Upper lobe of right lung (tissue), 1 donor: ENCODE measurements around the gene HS6ST1. TPM values are rescaled to one million over a fixed set of nuclear protein-coding genes. Genes with fewer than 3 reads are reported as not detected.

Source experiments
- ATAC-seq: fragments of 200-7000 bp; cut with Tn5 transposase; one replicate; pipeline ENCODE4 v1.9.1; 2020; ENCODE audit warnings: mild to moderate bottlenecking, moderate library complexity
- DNase-seq: peaks from one replicate; pipeline ENCODE4 v3.0.0-alpha.2; 2020
- H3K27ac ChIP-seq: fragments of 200-600 bp; one replicate; pipeline ENCODE4 v1.8.0; 2022
- H3K27me3 ChIP-seq: fragments of 200-600 bp; one replicate; pipeline ENCODE4 v1.8.0; 2022; ENCODE audit warnings: mild to moderate bottlenecking
- H3K36me3 ChIP-seq: fragments of 200-600 bp; one replicate; pipeline ENCODE4 v1.8.0; 2022
- H3K4me1 ChIP-seq: fragments of 200-600 bp; one replicate; pipeline ENCODE4 v1.8.0; 2022
- H3K4me3 ChIP-seq: fragments of 200-600 bp; one replicate; pipeline ENCODE4 v1.8.0; 2022; ENCODE audit warnings: mild to moderate bottlenecking
- H3K9me3 ChIP-seq: fragments of 200-600 bp; one replicate; pipeline ENCODE4 v1.8.0; 2022
- CTCF ChIP-seq: fragments of 200-600 bp; IDR thresholded peaks from one replicate; pipeline ENCODE4 v1.8.0; 2022; ENCODE audit warnings: antibody characterized with exemption
- intact Hi-C: fragments of 100-400 bp; cut with DNase I; formaldehyde crosslinking; loops from one replicate; pipeline ENCODE4 v1.11.0; 2022
- total RNA-seq: library from RNA; stranded (reverse); fragmentation: NEBNext Ultra II Directional; extraction: Animal tissue kit (Norgen Biotek cat#: 25700); gene quantifications from one replicate; pipeline ENCODE4 v1.2.1, GENCODE V29; 2021
- donor health status: DM: no; HTN: yes; CAD: no; lungs with severe emphysema.

Gene HS6ST1
- total RNA-seq, 1 donor from 2014 or later, result 33.2 TPM

DNA sequence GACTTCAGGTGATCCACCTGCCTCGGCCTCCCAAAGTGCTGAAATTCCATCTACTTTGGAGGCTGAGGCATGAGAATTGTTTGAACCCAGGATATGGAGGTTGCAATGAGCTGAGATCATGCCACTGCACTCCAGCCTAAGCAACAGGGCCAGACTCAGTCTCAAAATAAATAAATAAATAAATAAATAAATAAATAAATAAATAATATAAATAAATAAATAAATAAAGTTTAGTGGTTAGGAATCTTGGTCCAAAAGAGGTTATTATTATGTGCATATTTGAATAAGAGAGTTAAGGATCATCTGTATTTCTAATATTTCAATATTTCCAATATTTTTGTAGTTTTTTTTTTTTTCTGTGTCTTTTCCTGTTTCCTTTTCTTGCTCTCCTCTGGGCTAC lies 90.8 kb downstream of the HS6ST1 start:
- Histone ChIP-seq H3K9me3 (no peaks in the 10 kb centered on the region), H3K27ac (no peak overlapping the region), H3K4me3 (no peak overlapping the region), H3K36me3 (no peaks in the 10 kb centered on the region), H3K27me3 (peaks cover 6% of the 10 kb centered on the region), H3K4me1 (no peaks in the 10 kb centered on the region)
- DNase-seq (no peak), ATAC-seq (no peak)
- TF ChIP-seq CTCF, result no peak
- intact Hi-C loops, result no loop called here

GRCh38 chr2:128219891-128220290 lies 98.8 kb downstream of the HS6ST1 start:
- TF ChIP-seq CTCF, result no peak
- intact Hi-C loops, result no loop called here
- Histone ChIP-seq H3K27me3 (no peaks in the 10 kb centered on the region), H3K27ac (no peak overlapping the region), H3K4me1 (no peaks in the 10 kb centered on the region), H3K36me3 (no peaks in the 10 kb centered on the region), H3K4me3 (no peak overlapping the region), H3K9me3 (no peaks in the 10 kb centered on the region)
- ATAC-seq (no peak), DNase-seq (peak; percentile 30)

- Histone ChIP-seq H3K4me3 (no peak overlapping the region), H3K27me3 (no peaks in the 10 kb centered on the region), H3K36me3 (no peaks in the 10 kb centered on the region), H3K9me3 (no peaks in the 10 kb centered on the region), H3K4me1 (no peaks in the 10 kb centered on the region), H3K27ac (no peak overlapping the region)
- DNase-seq (peak; percentile 27), ATAC-seq (peak; percentile 39)
- intact Hi-C loops, result no loop called here
- no peak for TF ChIP-seq CTCF
Measured at GRCh38 chr2:128217671-128218070, 101.0 kb downstream of the HS6ST1 start.

DNA sequence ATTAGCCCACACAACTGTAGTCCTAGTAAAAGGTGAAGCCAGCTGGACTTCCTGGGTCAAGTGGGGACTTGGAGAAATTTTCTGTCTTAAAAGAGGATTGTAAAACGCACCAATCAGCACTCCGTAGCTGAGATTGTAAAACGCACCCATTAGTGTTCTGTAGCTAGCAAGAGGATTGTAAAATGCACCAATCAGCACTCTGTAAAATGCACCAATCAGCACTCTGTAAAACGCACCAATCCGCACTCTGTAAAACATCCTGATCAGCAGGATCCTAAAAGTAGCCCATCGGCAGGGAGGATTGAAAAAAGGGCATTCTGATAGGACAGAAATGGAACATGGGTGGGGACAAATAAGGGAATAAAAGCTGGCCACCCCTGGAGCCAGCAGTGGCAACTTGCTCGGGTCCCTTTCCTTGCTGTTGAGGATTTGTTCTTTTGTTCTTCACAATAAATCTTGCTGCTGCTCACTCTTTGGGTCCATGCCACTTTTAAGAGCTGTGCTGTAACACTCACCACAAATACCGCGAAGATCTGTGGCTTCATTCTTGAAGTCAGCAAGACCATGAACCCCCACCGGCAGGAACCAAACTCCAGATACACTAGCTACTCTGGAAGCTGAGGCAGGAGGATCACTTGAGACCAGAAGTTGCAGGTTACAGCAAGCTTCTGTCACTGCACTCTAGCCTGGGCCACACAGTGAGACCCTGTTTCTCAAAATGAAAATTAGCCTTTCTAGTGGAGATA lies 102.6 kb downstream of the HS6ST1 start:
- H3K27me3 ChIP-seq, result no peaks in the 10 kb centered on the region
- H3K9me3 ChIP-seq, result no peaks in the 10 kb centered on the region
- H3K27ac ChIP-seq, result no peak overlapping the region
- intact Hi-C loops, result no loop called here
- H3K36me3 ChIP-seq, result no peaks in the 10 kb centered on the region
- ATAC-seq (no peak), DNase-seq (no peak)
- TF ChIP-seq CTCF, result no peak
- H3K4me1 ChIP-seq, result no peaks in the 10 kb centered on the region
- no peak overlapping the region for H3K4me3 ChIP-seq

Other genes with a start within 250 kb of the HS6ST1 start
- gene UGGT1, start 227.7 kb downstream of the HS6ST1 start, total RNA-seq, result 45.9 TPM